ENCODE data around the gene CNTF.

GRCh38 chr11:58578635-58579191 is 43.8 kb upstream of the CNTF start, which contains the start of gene ZFP91:
- TF ChIP-seq CTCF (IDR thresholded peaks at IDR 0.05) (no peak), EZH2 (IDR thresholded peaks at IDR 0.05) (no peak), EZH2phosphoT487 (IDR thresholded peaks at IDR 0.05) (no peak)
